Keratinocyte (primary cell): ENCODE data around the gene SMG6. TPM values are rescaled to one million over a fixed set of nuclear protein-coding genes. Genes with fewer than 3 reads are reported as not detected.
A peak's percentile ranks its signal among the peaks of the same experiment; 100 is the strongest.

Experiments used
- DNase-seq: peaks from one replicate; pipeline ENCODE4 v3.0.0-alpha.2; 2011; ENCODE audit warnings: low read depth, missing footprints, low spot score
- FAIRE-seq: peaks from 2 replicates; lab custom pipeline; 2011; peaks lifted over from hg19 to GRCh38; lab: Jason Lieb, UNC
- H2AFZ ChIP-seq: 2 replicates; pipeline ENCODE4 v1.6.0; 2012; ENCODE audit warnings: low read length, control low read depth, inconsistent platforms; ENCODE audit not compliant: control insufficient read depth
- H3K27ac ChIP-seq: 2 replicates; pipeline ENCODE4 v1.5.1; 2011; ENCODE audit warnings: low read length; ENCODE audit not compliant: control insufficient read depth, insufficient read depth
- H3K27me3 ChIP-seq: 3 replicates; pipeline ENCODE4 v1.6.0; 2011; ENCODE audit warnings: low read length; ENCODE audit not compliant: control insufficient read depth, insufficient read depth; ENCODE audit errors: extremely low read depth
- H3K36me3 ChIP-seq, 2 experiments: 2 replicates in 1 of 2; 3 replicates in 1 of 2; pipeline ENCODE4 v1.5.1; 2011; ENCODE audit warnings: low read length in 2 of 2, mild to moderate bottlenecking in 1 of 2; ENCODE audit not compliant: control insufficient read depth in 2 of 2, insufficient read depth in 2 of 2; ENCODE audit errors: extremely low read depth in 1 of 2
- H3K4me1 ChIP-seq: 3 replicates; pipeline ENCODE4 v1.5.1; 2011; ENCODE audit warnings: low read length; ENCODE audit not compliant: control insufficient read depth, insufficient read depth; ENCODE audit errors: extremely low read depth
- H3K4me2 ChIP-seq: 3 replicates; pipeline ENCODE4 v1.6.0; 2011; ENCODE audit warnings: low read depth, low read length; ENCODE audit not compliant: control insufficient read depth, insufficient read depth; ENCODE audit errors: extremely low read depth
- H3K4me3 ChIP-seq, 3 experiments: fragments of 200-600 bp in 1 of 3; sonication (generic) in 1 of 3; 2 replicates in 2 of 3; 3 replicates in 1 of 3; pipeline ENCODE4 v1.5.1; 2011 to 2016; ENCODE audit warnings: low read length in 3 of 3, mild to moderate bottlenecking in 3 of 3, control low read depth in 2 of 3, inconsistent platforms in 1 of 3, low read depth in 1 of 3, mixed read lengths in 1 of 3, mixed run types in 1 of 3, moderate library complexity in 1 of 3; ENCODE audit not compliant: control insufficient read depth in 2 of 3, insufficient read depth in 2 of 3; ENCODE audit errors: extremely low read depth in 1 of 3
- H3K79me2 ChIP-seq: 2 replicates; pipeline ENCODE4 v1.6.0; 2012; ENCODE audit warnings: low read length; ENCODE audit not compliant: control insufficient read depth, insufficient read depth
- H3K9ac ChIP-seq: 3 replicates; pipeline ENCODE4 v1.6.0; 2011; ENCODE audit warnings: low read length; ENCODE audit not compliant: control insufficient read depth, insufficient read depth; ENCODE audit errors: extremely low read depth
- H3K9me1 ChIP-seq: 3 replicates; pipeline ENCODE4 v1.6.0; 2011; ENCODE audit warnings: low read length; ENCODE audit not compliant: control insufficient read depth, insufficient read depth; ENCODE audit errors: extremely low read depth
- H3K9me3 ChIP-seq: 2 replicates; pipeline ENCODE4 v1.5.1; 2012; ENCODE audit warnings: low read depth, low read length; ENCODE audit not compliant: control insufficient read depth
- H4K20me1 ChIP-seq: 3 replicates; pipeline ENCODE4 v1.6.0; 2011; ENCODE audit warnings: low read length; ENCODE audit not compliant: control insufficient read depth, insufficient read depth; ENCODE audit errors: extremely low read depth
- CTCF ChIP-seq, 3 experiments: IDR thresholded peaks in 1 of 3; conservative IDR thresholded peaks in 1 of 3; optimal IDR thresholded peaks in 1 of 3; 2 replicates in 2 of 3; 3 replicates in 1 of 3; pipeline versions ENCODE3 to v1.5.1; 2011; ENCODE audit warnings: low read length in 3 of 3, mild to moderate bottlenecking in 3 of 3, moderate library complexity in 2 of 3, control low read depth in 1 of 3, inconsistent platforms in 1 of 3; ENCODE audit not compliant: insufficient read depth in 2 of 3; ENCODE audit errors: extremely low read depth in 1 of 3
- EZH2 ChIP-seq: IDR thresholded peaks from one replicate; pipeline ENCODE4 v1.6.1; 2012; ENCODE audit warnings: inconsistent platforms, mild to moderate bottlenecking, low read length, moderate library complexity
- dilution Hi-C: fragments of 300-500 bp; cut with MboI; formaldehyde crosslinking; loops from one replicate; pipeline ENCODE4 v1.7.0; 2020; ENCODE audit warnings: low sequenced_read_pairs; ENCODE audit not compliant: extremely low pct_ligation_motif_present
- polyA plus RNA-seq, 5 experiments: library from polyadenylated mRNA; depleted of rRNA in 3 of 5; stranded (reverse) in 3 of 5; stranded (forward) in 1 of 5; unstranded in 1 of 5; fragments of >200 nt; gene quantifications; 1 replicate in 1 of 5; 2 replicates in 3 of 5; 3 replicates in 1 of 5; pipeline versions ENCODE4 v1.2.1 to v1.2.3, GENCODE V29; 2011 to 2012; ENCODE audit warnings: missing spikeins in 2 of 5, low read depth in 1 of 5, low replicate concordance in 1 of 5

The SMG6 gene
- polyA plus RNA-seq, 1 donor (not counting 4 experiments of a cell fraction or from before 2014, with no cell fraction given), result 3.6 TPM

GRCh38 chr17:2240541-2240940, 63.0 kb downstream of the SMG6 start:
- no peak overlapping the region for H3K9ac ChIP-seq
- DNase-seq (no peak), FAIRE-seq (no peak)
- H3K79me2 ChIP-seq, result no peaks in the 10 kb centered on the region
- peak overlapping the region; percentile 69 for H3K27ac ChIP-seq
- H3K4me2 ChIP-seq, result peak overlapping the region; percentile 77
- dilution Hi-C loops, result no loop called here
- H3K9me3 ChIP-seq, result no peaks in the 10 kb centered on the region
- H4K20me1 ChIP-seq, result peaks cover 4% of the 10 kb centered on the region
- H3K27me3 ChIP-seq, result no peaks in the 10 kb centered on the region
- H3K4me3 ChIP-seq, result no peak overlapping the region
- H2AFZ ChIP-seq, result no peak overlapping the region
- no peak for TF ChIP-seq EZH2
- no peak for TF ChIP-seq CTCF (optimal IDR thresholded peaks at IDR 0.05 in 1 of 3, IDR thresholded peaks at IDR 0.05 in 1 of 3, conservative IDR thresholded peaks at IDR 0.05 in 1 of 3; ENCODE audit: extremely low read depth in 1 of 3, insufficient read depth in 2 of 3, low read length in 3 of 3)
- H3K36me3 ChIP-seq, result peaks cover 11 to 18% of the 10 kb centered on the region in 2 experiments
- peaks cover 15% of the 10 kb centered on the region for H3K4me1 ChIP-seq
- H3K9me1 ChIP-seq, result peaks cover 2% of the 10 kb centered on the region

GRCh38 chr17:2239882-2240430, 63.6 kb downstream of the SMG6 start:
- H3K9me1 ChIP-seq, result peaks cover 2% of the 10 kb centered on the region
- no peak overlapping the region for H3K4me3 ChIP-seq
- DNase-seq, result no peak
- H3K27me3 ChIP-seq, result no peaks in the 10 kb centered on the region
- no peaks in the 10 kb centered on the region for H3K79me2 ChIP-seq
- H3K4me1 ChIP-seq, result peaks cover 15% of the 10 kb centered on the region
- peaks cover 15 to 18% of the 10 kb centered on the region in 2 experiments for H3K36me3 ChIP-seq
- dilution Hi-C loops, result no loop called here
- peak; percentile 86 for FAIRE-seq
- no peak overlapping the region for H2AFZ ChIP-seq
- TF ChIP-seq EZH2 (no peak), CTCF (optimal IDR thresholded peaks at IDR 0.05 in 1 of 3, IDR thresholded peaks at IDR 0.05 in 1 of 3, conservative IDR thresholded peaks at IDR 0.05 in 1 of 3; ENCODE audit: extremely low read depth in 1 of 3, insufficient read depth in 2 of 3, low read length in 3 of 3) (no peak)
- H3K9ac ChIP-seq, result peak overlapping the region; percentile 44
- H3K27ac ChIP-seq, result peak overlapping the region; percentile 69
- peak overlapping the region; percentile 77 for H3K4me2 ChIP-seq
- peaks cover 4% of the 10 kb centered on the region for H4K20me1 ChIP-seq
- H3K9me3 ChIP-seq, result no peaks in the 10 kb centered on the region
